Tibial nerve (tissue), 4 donors: ENCODE measurements around the gene CLDN6. TPM values are rescaled to one million over a fixed set of nuclear protein-coding genes. Genes with fewer than 3 reads are reported as not detected.

ENCODE experiments used
- DNase-seq, 2 donors: peaks; one replicate each; pipeline ENCODE4 v3.0.0-alpha.2; 2019; ENCODE audit warnings: low spot score in 2 of 2
- H3K27ac ChIP-seq, 4 donors: fragments of 200-600 bp; sonication (generic) in 3 of 4; one replicate each; pipeline ENCODE4 v1.5.1; 2017 to 2019; ENCODE audit warnings: mild to moderate bottlenecking in 1 of 4
- H3K27me3 ChIP-seq, 2 donors: fragments of 200-600 bp; sonication (generic) in 1 of 2; one replicate each; pipeline versions ENCODE4 v1.5.1 to v1.6.0; 2017 to 2019
- H3K36me3 ChIP-seq, 3 donors: fragments of 200-600 bp; sonication (generic); one replicate each; pipeline ENCODE4 v1.5.1; 2018 to 2019
- H3K4me1 ChIP-seq, 4 donors: fragments of 200-600 bp; sonication (generic) in 3 of 4; one replicate each; pipeline ENCODE4 v1.5.1; 2017 to 2019
- H3K4me3 ChIP-seq, 4 donors: fragments of 200-600 bp; sonication (generic) in 3 of 4; one replicate each; pipeline ENCODE4 v1.5.1; 2017 to 2019; ENCODE audit warnings: mild to moderate bottlenecking in 1 of 4, moderate library complexity in 1 of 4
- H3K9me3 ChIP-seq, 4 donors: fragments of 200-600 bp; sonication (generic) in 3 of 4; one replicate each; pipeline ENCODE4 v1.5.1; 2017 to 2019
- CTCF ChIP-seq, 5 experiments: fragments of 200-600 bp in 3 of 5; fragments of 450-650 bp in 2 of 5; sonication (generic) in 3 of 5; IDR thresholded peaks; one replicate each; pipeline ENCODE4 v1.5.1; 2016 to 2019; ENCODE audit warnings: antibody characterized with exemption in 5 of 5, mild to moderate bottlenecking in 3 of 5, moderate library complexity in 2 of 5
- EP300 ChIP-seq, 2 donors: sonication (generic); formaldehyde crosslinking; IDR thresholded peaks; one replicate each; pipeline ENCODE4 v1.6.1; 2017; ENCODE audit warnings: antibody characterized with exemption in 2 of 2, mild to moderate bottlenecking in 1 of 2
- POLR2A ChIP-seq, 2 donors: fragments of 450-650 bp; IDR thresholded peaks; one replicate each; pipeline ENCODE4 v1.6.1; 2017; ENCODE audit warnings: antibody characterized with exemption in 2 of 2, mild to moderate bottlenecking in 2 of 2, moderate library complexity in 2 of 2
- WGBS, 2 donors: methylation state at CpG; one replicate each; pipeline ENCODE4 v1.1.5; 2018; 5-methylcytosine and 5-hydroxymethylcytosine counted together
- total RNA-seq, 4 donors: library from RNA; depleted of rRNA; stranded (reverse); fragments of >200 nt; gene quantifications; one replicate each; pipeline ENCODE4 v1.1.0, GENCODE V29; 2016

Gene CLDN6
- total RNA-seq, 4 donors from 2014 or later, result not detected

GRCh38 chr16:2988590-2989099, 29.3 kb downstream of the CLDN6 start:
- DNase-seq, result no peak

GRCh38 chr16:2987833-2988232, 30.1 kb downstream of the CLDN6 start:
- Histone ChIP-seq H3K27me3 (peaks cover 0 to 30% of the 10 kb centered on the region in 2 donors), H3K27ac (no peak overlapping the region), H3K4me1 (peaks cover 0 to 31% (median 5%) of the 10 kb centered on the region in 4 donors), H3K4me3 (no peak overlapping the region), H3K9me3 (no peaks in the 10 kb centered on the region), H3K36me3 (no peaks in the 10 kb centered on the region)
- WGBS, 2 donors, result 65 to 77% methylated on average over 6 of the region's 8 CpGs
- DNase-seq, result no peak
- TF ChIP-seq POLR2A (IDR thresholded peaks at IDR 0.05), result no peak
- TF ChIP-seq EP300 (IDR thresholded peaks at IDR 0.05), result no peak
- TF ChIP-seq CTCF (IDR thresholded peaks at IDR 0.05), result no peak

More at GRCh38 chr16:2988590-2989099, 29.3 kb downstream of the CLDN6 start:
- H3K4me3 ChIP-seq, result no peak overlapping the region
- H3K27me3 ChIP-seq, result peaks cover 0 to 30% of the 10 kb centered on the region in 2 donors
- TF ChIP-seq POLR2A (IDR thresholded peaks at IDR 0.05), result no peak
- TF ChIP-seq EP300 (IDR thresholded peaks at IDR 0.05), result no peak
- TF ChIP-seq CTCF (IDR thresholded peaks at IDR 0.05), result no peak
- no peak overlapping the region for H3K27ac ChIP-seq
- H3K4me1 ChIP-seq, result peaks cover 0 to 23% (median 2%) of the 10 kb centered on the region in 4 donors
- WGBS, 2 donors, result 59 to 67% methylated on average over 7 to 8 of the region's 8 CpGs
- H3K9me3 ChIP-seq, result no peaks in the 10 kb centered on the region
- no peaks in the 10 kb centered on the region for H3K36me3 ChIP-seq

- Histone ChIP-seq H3K9me3 (no peaks in the 10 kb centered on the region), H3K36me3 (no peaks in the 10 kb centered on the region), H3K4me1 (peaks cover 0 to 31% (median 5%) of the 10 kb centered on the region in 4 donors), H3K4me3 (no peak overlapping the region), H3K27me3 (peaks cover 0 to 30% of the 10 kb centered on the region in 2 donors), H3K27ac (no peak overlapping the region)
- no peak for DNase-seq
- 86% methylated on average over 8 of the region's 9 CpGs for WGBS, 2 donors
- TF ChIP-seq CTCF (IDR thresholded peaks at IDR 0.05) (no peak), EP300 (IDR thresholded peaks at IDR 0.05) (no peak), POLR2A (IDR thresholded peaks at IDR 0.05) (no peak)
Measured at GRCh38 chr16:2987286-2987685, 30.7 kb downstream of the CLDN6 start.

- Histone ChIP-seq H3K27me3 (peaks cover 0 to 30% of the 10 kb centered on the region in 2 donors), H3K36me3 (no peaks in the 10 kb centered on the region), H3K9me3 (no peaks in the 10 kb centered on the region), H3K4me3 (no peak overlapping the region), H3K4me1 (peaks cover 0 to 31% (median 5%) of the 10 kb centered on the region in 4 donors), H3K27ac (no peak overlapping the region)
- DNase-seq, result no peak
- TF ChIP-seq POLR2A (IDR thresholded peaks at IDR 0.05) (no peak), CTCF (IDR thresholded peaks at IDR 0.05) (no peak), EP300 (IDR thresholded peaks at IDR 0.05) (no peak)
- 67 to 76% methylated on average over 16 to 17 of the region's 17 CpGs for WGBS, 2 donors
Measured at GRCh38 chr16:2986623-2987188, 31.3 kb downstream of the CLDN6 start.

GRCh38 chr16:2985893-2986355, 32.1 kb downstream of the CLDN6 start:
- Histone ChIP-seq H3K27me3 (peaks cover 0 to 29% of the 10 kb centered on the region in 2 donors), H3K27ac (no peak overlapping the region), H3K4me3 (no peak overlapping the region), H3K9me3 (no peaks in the 10 kb centered on the region), H3K36me3 (no peaks in the 10 kb centered on the region), H3K4me1 (peaks cover 0 to 38% (median 8%) of the 10 kb centered on the region in 4 donors)
- no peak for DNase-seq
- TF ChIP-seq EP300 (IDR thresholded peaks at IDR 0.05), result no peak
- no peak for TF ChIP-seq CTCF (IDR thresholded peaks at IDR 0.05)
- no peak for TF ChIP-seq POLR2A (IDR thresholded peaks at IDR 0.05)
- 70 to 80% methylated on average over 6 to 10 of the region's 15 CpGs for WGBS, 2 donors
